NCI-H1436 (cell line): ENCODE data around the gene CPXM2.

ENCODE experiments used
- DNase-seq: peaks from one replicate; lab custom pipeline; 2025; lab: John Stamatoyannopoulos, UW

CPXM2 gene

GRCh38 chr10:123891144-123892071, at the start of gene CPXM2:
Gene CPXM2, minus strand, starts transcription at chr10:123891807. Its CDS starts 148 bp downstream, at chr10:123891659.
- DNase-seq: no peak

GRCh38 chr10:123939591-123939990, 48.0 kb upstream of the CPXM2 start:
- no peak for DNase-seq

- no peak for DNase-seq
Observed at GRCh38 chr10:123938890-123939289, 47.3 kb upstream of the CPXM2 start.

- DNase-seq: no peak
Observed at GRCh38 chr10:123936426-123936825, 44.8 kb upstream of the CPXM2 start.

GRCh38 chr10:123935680-123936079, 44.1 kb upstream of the CPXM2 start:
- DNase-seq: no peak

GRCh38 chr10:123934846-123935245, 43.2 kb upstream of the CPXM2 start:
- no peak for DNase-seq

- DNase-seq: no peak
Observed at GRCh38 chr10:123930340-123931001, 38.9 kb upstream of the CPXM2 start.

- DNase-seq: no peak
Observed at GRCh38 chr10:123929791-123930190, 38.2 kb upstream of the CPXM2 start.

- DNase-seq: no peak
Observed at GRCh38 chr10:123928427-123928826, 36.8 kb upstream of the CPXM2 start.

- DNase-seq: no peak
Observed at GRCh38 chr10:123926401-123927264, 35.0 kb upstream of the CPXM2 start.

- no peak for DNase-seq
Observed at GRCh38 chr10:123922126-123922525, 30.5 kb upstream of the CPXM2 start.

- DNase-seq: no peak
Observed at GRCh38 chr10:123916775-123917174, 25.2 kb upstream of the CPXM2 start.

GRCh38 chr10:123913688-123914268, 22.2 kb upstream of the CPXM2 start:
- no peak for DNase-seq

- no peak for DNase-seq
Observed at GRCh38 chr10:123912871-123913270, 21.3 kb upstream of the CPXM2 start.

GRCh38 chr10:123912466-123912865, 20.9 kb upstream of the CPXM2 start:
- no peak for DNase-seq

GRCh38 chr10:123911866-123912265, 20.3 kb upstream of the CPXM2 start:
- DNase-seq: peak; percentile 40

GRCh38 chr10:123909866-123910265, 18.3 kb upstream of the CPXM2 start:
- DNase-seq: no peak

GRCh38 chr10:123909426-123909825, 17.8 kb upstream of the CPXM2 start:
- no peak for DNase-seq

GRCh38 chr10:123908379-123908778, 16.8 kb upstream of the CPXM2 start:
- no peak for DNase-seq

GRCh38 chr10:123906884-123907652, 15.5 kb upstream of the CPXM2 start:
- peak; percentile 28 for DNase-seq

- DNase-seq: no peak
Observed at GRCh38 chr10:123906296-123906695, 14.7 kb upstream of the CPXM2 start.
